ENCODE data around the gene ATRNL1.

ATRNL1 gene

GRCh38 chr10:115957012-115957399 lies 863.8 kb downstream of the ATRNL1 start:
- no peak for DNase-seq

DNA sequence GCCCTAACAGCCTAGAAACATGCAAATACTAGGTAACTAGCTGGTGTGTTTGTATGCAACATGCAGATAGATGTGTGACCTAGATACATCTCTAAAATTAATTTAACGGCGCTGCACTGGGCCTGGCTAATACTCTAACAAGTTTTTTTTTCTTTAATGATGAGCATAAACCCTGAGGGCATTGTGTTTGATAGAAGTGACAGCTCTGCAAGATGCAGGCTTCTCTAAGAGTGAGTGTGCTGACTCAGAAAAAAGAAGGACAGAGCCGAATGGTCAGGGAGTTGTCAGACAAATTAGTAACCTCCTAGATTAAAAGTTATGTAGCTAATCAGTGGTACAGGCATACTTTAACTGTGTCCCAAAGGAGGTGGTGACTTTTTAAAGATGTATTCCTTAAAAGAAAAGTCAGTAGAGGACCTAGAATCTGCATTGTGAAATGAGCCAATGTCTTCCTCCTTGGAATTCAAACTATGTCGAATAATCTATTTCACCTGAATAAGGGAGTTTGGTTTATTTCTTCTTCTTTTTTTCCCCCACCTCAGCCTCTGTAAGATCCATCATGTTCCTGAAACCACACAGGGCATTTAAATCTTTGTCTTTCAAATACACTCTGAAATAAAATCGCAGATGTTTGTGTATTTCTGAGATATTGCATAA lies 864.7 kb downstream of the ATRNL1 start:
- DNase-seq: no peak

GRCh38 chr10:115963848-115964247 lies 870.7 kb downstream of the ATRNL1 start:
- DNase-seq: peak; percentile 38

- DNase-seq: no peak
Measured at GRCh38 chr10:115964827-115965226, 871.7 kb downstream of the ATRNL1 start.

DNA sequence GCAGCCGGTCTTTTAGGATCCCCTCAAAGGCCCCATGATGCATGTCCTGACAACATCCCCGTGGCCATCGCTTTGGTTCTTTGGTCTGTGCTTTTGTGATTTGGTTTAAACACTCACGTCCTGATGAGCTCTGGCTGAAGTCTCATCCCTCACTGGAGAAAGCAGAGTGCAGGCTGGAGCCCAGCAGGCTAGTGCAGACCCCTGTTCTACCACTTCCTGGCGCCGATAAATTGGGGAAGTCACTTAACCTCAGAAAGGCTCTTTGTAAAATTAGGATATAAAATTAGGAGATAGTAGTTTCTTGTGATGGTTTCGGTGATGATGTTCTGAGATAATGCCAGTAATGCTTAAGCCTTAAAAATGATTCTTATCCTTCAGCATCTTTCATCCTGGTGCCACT lies 872.2 kb downstream of the ATRNL1 start:
- no peak for DNase-seq

DNA sequence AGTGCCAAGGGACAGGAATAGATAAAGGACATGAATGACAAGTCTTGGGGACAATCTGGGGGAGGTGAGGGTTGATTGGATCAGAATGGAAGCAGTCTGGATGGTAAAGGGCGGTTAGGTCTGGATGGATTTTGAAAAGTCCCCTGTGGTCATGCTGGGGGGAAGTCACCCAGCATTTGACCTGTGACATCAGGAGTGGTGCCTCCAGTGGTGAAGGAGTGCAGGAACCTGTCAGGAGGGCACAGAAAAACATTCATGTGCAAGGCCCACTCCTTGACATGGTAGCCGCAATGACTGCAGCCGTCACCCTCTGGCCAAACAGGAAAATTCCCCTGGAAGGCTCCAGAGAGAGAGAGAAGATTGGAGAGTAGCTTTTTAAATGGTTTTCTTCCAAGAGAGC lies 875.1 kb downstream of the ATRNL1 start:
- DNase-seq: no peak

GRCh38 chr10:115969591-115969990 lies 876.4 kb downstream of the ATRNL1 start:
- peak; percentile 41 for DNase-seq

DNA sequence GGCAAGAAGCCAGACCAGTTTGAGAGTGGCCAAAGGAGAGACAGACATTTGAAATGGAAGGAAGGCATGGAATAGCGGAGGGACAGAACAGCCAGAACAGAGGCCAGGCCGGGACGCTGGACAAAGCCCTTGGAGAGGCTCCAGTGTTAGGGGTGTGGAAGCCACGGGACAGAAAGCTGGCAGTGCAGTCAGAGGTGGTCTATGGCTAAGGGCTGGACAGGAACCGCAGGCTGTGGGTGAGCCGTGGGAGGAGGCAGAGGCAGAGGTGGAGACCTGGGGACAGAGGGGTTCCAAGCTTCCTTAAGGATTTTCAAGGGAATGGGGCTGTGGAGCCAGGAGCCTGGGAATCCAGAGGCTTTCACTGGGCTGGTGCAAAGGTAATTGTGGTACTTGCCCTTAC lies 878.8 kb downstream of the ATRNL1 start:
- DNase-seq: no peak

GRCh38 chr10:115972426-115972825 lies 879.3 kb downstream of the ATRNL1 start:
- DNase-seq: no peak

DNA sequence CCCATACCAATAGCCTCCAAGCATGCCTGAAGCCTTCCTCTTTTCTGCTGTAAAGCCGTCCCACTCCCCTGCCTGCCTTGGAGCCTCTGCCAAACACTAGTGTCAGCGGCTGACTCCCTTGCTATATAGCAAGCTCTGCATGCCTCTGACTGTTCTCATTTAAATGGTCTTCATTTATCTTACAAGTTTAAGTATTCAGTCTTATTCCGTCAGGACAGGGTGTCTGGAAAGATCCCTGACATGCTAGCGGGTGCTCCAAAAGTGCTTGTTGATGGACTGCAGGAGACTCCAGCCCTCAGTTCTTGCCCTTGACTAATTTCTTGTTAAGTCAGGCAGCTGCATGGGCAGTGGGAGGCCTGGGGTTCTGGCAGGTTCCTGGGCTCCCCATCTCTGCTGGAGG lies 881.2 kb downstream of the ATRNL1 start:
- DNase-seq: no peak

GRCh38 chr10:115974816-115975430 lies 881.8 kb downstream of the ATRNL1 start:
- no peak for DNase-seq

DNA sequence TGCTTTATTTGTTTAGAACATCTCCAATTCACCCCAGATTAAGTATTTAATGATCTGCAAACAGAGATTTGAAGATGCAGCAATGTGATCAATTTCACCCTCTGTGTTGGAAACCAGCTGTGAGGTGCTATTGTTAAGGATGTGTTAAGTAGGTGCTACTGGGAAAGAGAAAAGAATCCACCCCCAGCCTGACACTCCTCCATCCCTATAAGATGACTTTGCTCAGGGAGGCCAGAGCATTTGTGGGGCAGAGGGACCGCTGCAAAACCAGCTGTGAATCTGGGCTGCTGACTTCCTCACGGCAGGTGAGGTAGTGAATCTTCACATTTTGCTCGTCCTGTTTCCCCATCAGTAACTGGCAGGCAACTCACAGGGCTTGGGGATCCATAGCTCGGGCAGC lies 882.3 kb downstream of the ATRNL1 start:
- DNase-seq: no peak

- no peak for DNase-seq
Measured at GRCh38 chr10:115976342-115976741, 883.2 kb downstream of the ATRNL1 start.

DNA sequence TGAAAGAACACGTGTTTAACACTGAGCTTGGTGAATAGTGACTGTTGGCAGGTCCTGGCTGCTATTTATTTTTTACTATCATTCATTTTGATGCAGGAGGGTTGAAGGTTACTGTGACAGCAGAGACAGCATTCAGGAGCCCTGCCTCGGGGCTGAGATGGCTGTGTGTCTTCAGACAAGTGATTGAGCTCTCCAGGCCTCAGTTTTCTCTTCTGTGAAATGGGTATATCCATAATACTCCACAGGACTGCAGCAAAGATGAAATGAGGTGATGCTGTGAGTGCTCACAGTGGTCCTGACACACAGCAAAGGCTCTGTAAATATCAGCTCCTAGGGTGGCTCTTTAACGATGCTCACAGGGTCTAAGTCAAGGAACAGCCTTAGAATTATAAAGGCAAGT lies 884.7 kb downstream of the ATRNL1 start:
- no peak for DNase-seq

- no peak for DNase-seq
Measured at GRCh38 chr10:115979576-115979975, 886.4 kb downstream of the ATRNL1 start.

GRCh38 chr10:115980470-115980869 lies 887.3 kb downstream of the ATRNL1 start:
- no peak for DNase-seq

DNA sequence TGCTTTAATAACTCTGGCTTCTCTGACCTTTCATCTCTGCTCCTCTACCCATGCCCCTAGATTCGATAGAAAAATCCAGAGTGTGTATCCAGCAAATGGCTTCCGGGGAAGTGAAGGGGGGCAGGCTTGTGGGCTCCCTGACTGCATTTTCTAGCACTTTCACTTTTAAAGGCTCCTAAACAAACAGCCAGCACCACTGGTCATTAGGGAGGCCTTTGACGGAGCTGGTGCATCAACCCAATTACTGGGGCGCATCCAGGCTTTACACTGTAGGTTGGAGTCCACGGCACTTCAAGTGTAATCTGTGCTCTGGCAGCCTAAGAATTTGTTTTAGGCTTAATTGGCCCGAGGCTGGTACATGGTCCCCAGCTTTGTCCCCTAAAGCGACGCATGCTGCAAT lies 887.9 kb downstream of the ATRNL1 start:
- no peak for DNase-seq

- DNase-seq: no peak
Measured at GRCh38 chr10:115982076-115982475, 888.9 kb downstream of the ATRNL1 start.

- no peak for DNase-seq
Measured at GRCh38 chr10:115982526-115982925, 889.4 kb downstream of the ATRNL1 start.

- no peak for DNase-seq
Measured at GRCh38 chr10:115985786-115986185, 892.6 kb downstream of the ATRNL1 start.

GRCh38 chr10:115988380-115988779 lies 895.2 kb downstream of the ATRNL1 start:
- no peak for DNase-seq

DNA sequence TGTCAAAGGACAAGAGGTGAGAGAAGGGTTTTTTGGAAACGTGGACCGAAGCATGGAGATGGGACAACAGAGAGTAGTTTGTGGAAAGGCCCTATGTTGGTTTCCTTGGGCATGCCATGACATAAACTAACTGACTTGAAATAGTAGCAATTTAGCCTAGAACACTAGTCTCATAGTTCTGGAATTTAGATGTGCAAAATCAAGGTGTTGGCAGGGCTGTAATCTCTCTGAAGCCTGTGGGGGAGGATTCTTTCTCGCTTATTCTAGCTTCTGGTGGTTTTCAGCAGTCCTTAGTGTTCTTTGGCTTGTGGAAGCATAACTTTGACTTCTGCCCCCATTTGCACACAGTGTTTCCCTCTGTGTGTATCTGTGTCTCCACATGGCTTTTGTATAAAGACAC lies 896.5 kb downstream of the ATRNL1 start:
- no peak for DNase-seq

GRCh38 chr10:115992236-115992986 lies 899.2 kb downstream of the ATRNL1 start:
- DNase-seq: no peak

- DNase-seq: no peak
Measured at GRCh38 chr10:115996031-115996430, 902.9 kb downstream of the ATRNL1 start.

Measured in NCI-H1105 (cell line).